K562 (cell line): ENCODE data around the gene LLGL2. TPM values are rescaled to one million over a fixed set of nuclear protein-coding genes. Genes with fewer than 3 reads are reported as not detected.
A peak's percentile ranks its signal among the peaks of the same experiment; 100 is the strongest.

Experiments used
- ATAC-seq: fragments of 200-7000 bp; cut with Tn5 transposase; 3 replicates; pipeline ENCODE4 v1.9.1; 2020; ENCODE audit warnings: moderate library complexity
- BruUV-seq: library from RNA; stranded (reverse); fragments of 400-500 nt; replicated peaks from 2 replicates; lab custom pipeline; 2021; lab: Mats Ljungman, UMichigan
- CTCF ChIA-PET: fragments of 300-600 bp; formaldehyde crosslinking; extraction: SDS; loops from one replicate; lab custom pipeline; 2021; ENCODE audit warnings: low intra/inter-chr PET ratio; lab: Yijun Ruan, JAX
- POLR2A ChIA-PET: fragments of 300-600, 350-650 bp; sonication (Branson Sonifier 250); formaldehyde crosslinking; extraction: SDS; loops from one replicate; lab custom pipeline; 2021; ENCODE audit warnings: antibody characterized with exemption, inconsistent platforms; lab: Yijun Ruan, JAX
- DNase-seq, 4 experiments: peaks; one replicate each; pipeline versions ENCODE4 v3.0.0 to v3.0.0-alpha.2; 2011 to 2018; ENCODE audit warnings: low spot score in 3 of 4, mixed read lengths in 3 of 4; ENCODE audit errors: extremely low read depth in 1 of 4
- FAIRE-seq: peaks from 2 replicates; lab custom pipeline; 2011; peaks lifted over from hg19 to GRCh38; lab: Jason Lieb, UNC
- H2AFZ ChIP-seq: 2 replicates; pipeline ENCODE4 v1.6.0; 2011; ENCODE audit warnings: low read depth, low read length, control low read depth, inconsistent platforms
- H3K27ac ChIP-seq: fragments of 200-600 bp; 3 replicates; pipeline ENCODE4 v1.8.0; 2011; ENCODE audit warnings: low read depth, mild to moderate bottlenecking, control low read depth, inconsistent platforms, low read length, moderate library complexity, mixed read lengths; ENCODE audit errors: extremely low read depth
- H3K27me3 ChIP-seq, 2 experiments: fragments of 300-600 bp in 1 of 2; 2 replicates in 1 of 2; 3 replicates in 1 of 2; pipeline versions ENCODE4 v1.6.0 to v1.8.0; 2011; ENCODE audit warnings: inconsistent platforms in 2 of 2, low read length in 2 of 2, mild to moderate bottlenecking in 1 of 2, mixed read lengths in 1 of 2, moderate library complexity in 1 of 2; ENCODE audit not compliant: control insufficient read depth in 2 of 2, insufficient read depth in 2 of 2
- H3K36me3 ChIP-seq: fragments of 300-600 bp; 3 replicates; pipeline ENCODE4 v1.8.0; 2011; ENCODE audit warnings: mild to moderate bottlenecking, low read length, inconsistent platforms; ENCODE audit not compliant: control insufficient read depth, insufficient read depth
- H3K4me1 ChIP-seq, 2 experiments: fragments of 200-600 bp in 1 of 2; replicated peaks in 1 of 2; 2 replicates in 1 of 2; 3 replicates in 1 of 2; pipeline versions ENCODE4 v1.5.1 to v1.8.0; 2011; ENCODE audit warnings: inconsistent platforms in 2 of 2, low read length in 2 of 2, mild to moderate bottlenecking in 1 of 2, mixed read lengths in 1 of 2, moderate library complexity in 1 of 2; ENCODE audit not compliant: control insufficient read depth in 2 of 2, insufficient read depth in 2 of 2
- H3K4me2 ChIP-seq: 2 replicates; pipeline ENCODE4 v1.6.1; 2011; ENCODE audit warnings: low read length, control low read depth, inconsistent platforms, mixed read lengths; ENCODE audit not compliant: insufficient read depth
- H3K4me3 ChIP-seq: fragments of 200-600 bp; sonication (generic), shearing (Covaris generic); 2 replicates; pipeline ENCODE4 v1.5.1; 2016; ENCODE audit warnings: control low read depth, inconsistent platforms
- H3K79me2 ChIP-seq: fragments of 200-600 bp; 3 replicates; pipeline ENCODE4 v1.8.0; 2011; ENCODE audit warnings: low read length, inconsistent platforms; ENCODE audit not compliant: control insufficient read depth, insufficient read depth
- H3K9ac ChIP-seq, 2 experiments: 2 replicates each; pipeline versions ENCODE4 v1.6.0 to v1.6.1; 2011; ENCODE audit warnings: low read depth in 2 of 2, low read length in 2 of 2, control low read depth in 1 of 2, inconsistent platforms in 1 of 2, mild to moderate bottlenecking in 1 of 2, mixed read lengths in 1 of 2; ENCODE audit not compliant: insufficient read depth in 1 of 2
- H3K9me1 ChIP-seq: one replicate; pipeline ENCODE4 v1.6.0; 2011; ENCODE audit warnings: inconsistent platforms, mild to moderate bottlenecking, low read length, moderate library complexity; ENCODE audit not compliant: control insufficient read depth, insufficient read depth
- H3K9me3 ChIP-seq: replicated peaks from 2 replicates; pipeline ENCODE4 v1.5.1; 2011; ENCODE audit warnings: low read depth, low read length, inconsistent platforms; ENCODE audit not compliant: control insufficient read depth, insufficient read depth
- H4K20me1 ChIP-seq: replicated peaks from 2 replicates; pipeline ENCODE4 v1.6.1; 2011; ENCODE audit warnings: low read length, inconsistent platforms, mixed read lengths; ENCODE audit not compliant: control insufficient read depth, insufficient read depth
- MCM2 ChIP-seq: fragments of 450-650 bp; IDR thresholded peaks from 2 replicates; pipeline ENCODE4 v1.6.1; 2017; ENCODE audit warnings: low read depth, mild to moderate bottlenecking
- PATZ1 ChIP-seq: fragments of 250-450 bp; sonication (Bioruptor Pico); IDR thresholded peaks from 2 replicates; pipeline ENCODE4 v1.5.0; 2020; ENCODE audit warnings: mild to moderate bottlenecking, borderline replicate concordance
- TFAP4 ChIP-seq: sonication (generic); formaldehyde crosslinking; IDR thresholded peaks from 2 replicates; pipeline ENCODE4 v1.8.0; 2022; ENCODE audit warnings: missing genetic modification reagents, mild to moderate bottlenecking, moderate library complexity, borderline replicate concordance
- TSHZ1 ChIP-seq: fragments of 250-450 bp; sonication (Bioruptor Pico); IDR thresholded peaks from 2 replicates; pipeline ENCODE4 v1.4.0; 2020; ENCODE audit warnings: mild to moderate bottlenecking, moderate library complexity
- ZBTB8A ChIP-seq: fragments of 450-650 bp; IDR thresholded peaks from 2 replicates; pipeline ENCODE4 v1.6.1; 2018; ENCODE audit warnings: mild to moderate bottlenecking, moderate library complexity; ENCODE audit not compliant: partially characterized antibody
- ZFP91 ChIP-seq: sonication (generic); formaldehyde crosslinking; IDR thresholded peaks from 2 replicates; pipeline ENCODE4 v1.8.0; 2022; ENCODE audit warnings: mild to moderate bottlenecking, missing genetic modification reagents
- ZNF586 ChIP-seq: fragments of 450-650 bp; formaldehyde crosslinking; conservative IDR thresholded peaks from 2 replicates; pipeline ENCODE4 v1.4.0; 2020; ENCODE audit warnings: mild to moderate bottlenecking, moderate library complexity
- WGBS: fragments of 100-300 bp; shearing (Covaris generic); methylation state at CpG from one replicate; pipeline ENCODE4 v1.1.6; 2016; ENCODE audit warnings: low coverage, mixed read lengths; ENCODE audit not compliant: insufficient coverage; ENCODE audit errors: missing lambda C conversion rate; 5-methylcytosine and 5-hydroxymethylcytosine counted together
- in situ Hi-C: fragments of 300-500 bp; cut with MboI; formaldehyde crosslinking; loops from 4 replicates; pipeline ENCODE4 v1.15.0; 2018; ENCODE audit warnings: inconsistent platforms, mixed read lengths
- intact Hi-C: fragments of 100-400 bp; cut with micrococcal nuclease; formaldehyde crosslinking; loops from 2 replicates; pipeline ENCODE4 v1.14.2; 2022
- polyA plus RNA-seq, 8 experiments: library from polyadenylated mRNA; depleted of rRNA in 4 of 8; stranded (reverse) in 5 of 8; unstranded in 3 of 8; fragments of >200 nt; fragmentation: Nextera tagmentation in 2 of 8; fragmentation: Illumina TruSeq in 1 of 8; extraction: Ambion mirVana in 2 of 8; extraction: Trizol in 1 of 8; gene quantifications; 2 replicates each; pipeline versions ENCODE4 v1.2.1 to v1.2.3, GENCODE V29; 2011 to 2014; ENCODE audit warnings: inconsistent platforms in 1 of 8, missing spikeins in 1 of 8
- total RNA-seq, 7 experiments: library from RNA; depleted of rRNA in 6 of 7; stranded (reverse); fragments of >200 nt in 6 of 7; fragmentation: Illumina TruSeq in 2 of 7; extraction: Trizol in 2 of 7; gene quantifications; 2 replicates each; pipeline versions ENCODE4 v1.2.1 to v1.2.3, GENCODE V29; 2011 to 2021; ENCODE audit warnings: low replicate concordance in 1 of 7

The LLGL2 gene
- total and polyA plus RNA-seq, 9 of the 15 experiments (the other 6 are each of a cell fraction or from before 2014, with no cell fraction given), result 0.32 to 24.4 (median 10.2) TPM

GRCh38 chr17:75589919-75590303, 64.4 kb downstream of the LLGL2 start:
- ATAC-seq (no peak), DNase-seq (no peak), FAIRE-seq (no peak)
- in situ Hi-C loops, result no loop called here
- Histone ChIP-seq H3K9ac (peak overlapping the region in 1 of 2 experiments; percentile 94; a peak in 2 of 4 replicates), H3K4me1 (peaks cover 6 to 40% of the 10 kb centered on the region in 2 experiments; a peak in 3 of 5 replicates), H3K4me3 (peak overlapping the region; percentile 53; the same call in 1 of the 2 replicates), H3K4me2 (peak overlapping the region; percentile 79; the same call in 1 of the 2 replicates), H3K27ac (no peak overlapping the region; the same call in 2 of the 3 replicates), H3K27me3 (peaks cover 0 to 5% of the 10 kb centered on the region in 2 experiments; a peak in 2 of 5 replicates), H3K9me3 (no peaks in the 10 kb centered on the region), H3K36me3 (no peaks in the 10 kb centered on the region), H3K79me2 (no peaks in the 10 kb centered on the region), H3K9me1 (no peaks in the 10 kb centered on the region), H2AFZ (peak overlapping the region; percentile 96), H4K20me1 (no peaks in the 10 kb centered on the region)
- intact Hi-C loops, result loop anchor here (5.0 to 10.0 kb wide), 2 partner anchors 73 to 165 kb away; partner anchors contain the start of genes CASKIN2 and TSEN54
- CTCF ChIA-PET, result interaction anchor here (0.6 kb wide), 1 partner anchor 163 kb away, joined by 3 read pairs; no protein-coding TSS in a partner anchor
- 83% methylated on average over 15 of the region's 29 CpGs for WGBS
- BruUV-seq, result no TSS peak
- POLR2A ChIA-PET, result interaction anchor here (0.7 to 1.1 kb wide), 4 partner anchors 12 to 164 kb away, joined by 3 to 6 read pairs (median 3); no protein-coding TSS in a partner anchor
- TF ChIP-seq ZBTB8A, result no peak
- TF ChIP-seq TSHZ1, result no peak
- no peak for TF ChIP-seq ZNF586
- no peak for TF ChIP-seq MCM2
- no peak for TF ChIP-seq ZFP91 (CRISPR knock-in tag)
- TF ChIP-seq TFAP4, result 0 out of 2 replicates have a peak, but pooled peaks have one; percentile 12
- no peak for TF ChIP-seq PATZ1 (CRISPR knock-in tag)
